SK-N-SH treated with all-trans-retinoic acid at 6 μM for 48 hours (cell line): ENCODE measurements around the gene AUTS2.

Experiments used
- ATAC-seq: fragments of 200-7000 bp; cut with Tn5 transposase; 3 replicates; pipeline ENCODE4 v1.9.1; 2020; ENCODE audit warnings: mild to moderate bottlenecking, moderate library complexity
- ARNTL ChIP-seq: fragments of 450-650 bp; formaldehyde crosslinking; IDR thresholded peaks from 2 replicates; pipeline ENCODE4 v1.5.0; 2020; ENCODE audit warnings: low read depth, mild to moderate bottlenecking, moderate library complexity, borderline replicate concordance
- BACH2 ChIP-seq: fragments of 250-450 bp; sonication (Bioruptor Pico); IDR thresholded peaks from 2 replicates; pipeline ENCODE4 v1.9.0; 2021; ENCODE audit warnings: mild to moderate bottlenecking, borderline replicate concordance
- CREB5 ChIP-seq: fragments of 250-450 bp; sonication (Bioruptor Pico); IDR thresholded peaks from 2 replicates; pipeline ENCODE4 v1.5.1; 2020; ENCODE audit warnings: low read depth, mild to moderate bottlenecking, moderate library complexity
- CSDC2 ChIP-seq: fragments of 250-450 bp; sonication (Bioruptor Pico); IDR thresholded peaks from 2 replicates; pipeline ENCODE4 v1.5.0; 2020; ENCODE audit warnings: mild to moderate bottlenecking, moderate library complexity
- ESRRG ChIP-seq: fragments of 250-450 bp; sonication (Bioruptor Pico); IDR thresholded peaks from 2 replicates; pipeline ENCODE4 v1.6.1; 2021; ENCODE audit warnings: mild to moderate bottlenecking
- ISL1 ChIP-seq: fragments of 250-450 bp; sonication (Bioruptor Pico); IDR thresholded peaks from 2 replicates; pipeline ENCODE4 v2.1.2; 2022; ENCODE audit warnings: mild to moderate bottlenecking, moderate library complexity
- PATZ1 ChIP-seq: fragments of 250-450 bp; sonication (Bioruptor Pico); IDR thresholded peaks from 2 replicates; pipeline ENCODE4 v1.8.0; 2020; ENCODE audit warnings: mild to moderate bottlenecking, moderate library complexity, borderline replicate concordance
- POU6F1 ChIP-seq: fragments of 250-450 bp; sonication (Bioruptor Pico); IDR thresholded peaks from 2 replicates; pipeline ENCODE4 v1.8.0; 2021; ENCODE audit warnings: low read depth, mild to moderate bottlenecking, moderate library complexity, borderline replicate concordance
- PPARA ChIP-seq: fragments of 250-450 bp; sonication (Bioruptor Pico); IDR thresholded peaks from 2 replicates; pipeline ENCODE4 v1.5.0; 2020; ENCODE audit warnings: mild to moderate bottlenecking, borderline replicate concordance
- TCF4 ChIP-seq: fragments of 250-450 bp; sonication (Bioruptor Pico); IDR thresholded peaks from 2 replicates; pipeline ENCODE4 v1.8.0; 2021; ENCODE audit warnings: mild to moderate bottlenecking, moderate library complexity, borderline replicate concordance
- TOX ChIP-seq: fragments of 250-450 bp; sonication (Bioruptor Pico); IDR thresholded peaks from 2 replicates; pipeline ENCODE4 v1.8.0; 2021; ENCODE audit warnings: mild to moderate bottlenecking, moderate library complexity, borderline replicate concordance
- TSHZ2 ChIP-seq: fragments of 250-450 bp; sonication (Bioruptor Pico); IDR thresholded peaks from 2 replicates; pipeline ENCODE4 v1.5.0; 2020; ENCODE audit warnings: mild to moderate bottlenecking, moderate library complexity
- ZC3H10 ChIP-seq: fragments of 250-450 bp; sonication (Bioruptor Pico); IDR thresholded peaks from 2 replicates; pipeline ENCODE4 v1.5.1; 2021; ENCODE audit warnings: mild to moderate bottlenecking, moderate library complexity
- ZFP30 ChIP-seq: fragments of 450-650 bp; formaldehyde crosslinking; IDR thresholded peaks from 2 replicates; pipeline ENCODE4 v1.5.0; 2022; ENCODE audit warnings: mild to moderate bottlenecking, moderate library complexity
- ZNF565 ChIP-seq: fragments of 450-650 bp; formaldehyde crosslinking; conservative IDR thresholded peaks from 2 replicates; pipeline ENCODE4 v1.5.0; 2020; ENCODE audit warnings: low read depth, mild to moderate bottlenecking, moderate library complexity
- ZNF70 ChIP-seq: fragments of 450-650 bp; formaldehyde crosslinking; IDR thresholded peaks from 2 replicates; pipeline ENCODE4 v1.5.0; 2020; ENCODE audit warnings: mild to moderate bottlenecking, moderate library complexity

The AUTS2 gene

GRCh38 chr7:70477036-70478010 lies 879.0 kb downstream of the AUTS2 start:
- ATAC-seq: peak; percentile 52
- no peak for TF ChIP-seq ARNTL
- no peak for TF ChIP-seq BACH2
- no peak for TF ChIP-seq TSHZ2 (CRISPR knock-in tag)
- 0 out of 2 replicates have a peak, but pooled peaks have one; percentile 33 for TF ChIP-seq ZC3H10 (CRISPR knock-in tag)
- no peak for TF ChIP-seq PPARA (CRISPR knock-in tag)
- TF ChIP-seq CREB5 (CRISPR knock-in tag): peak; percentile 77; the same call in 1 of the 2 replicates
- no peak for TF ChIP-seq CSDC2 (CRISPR knock-in tag)
- no peak for TF ChIP-seq TOX
- peak; percentile 86 for TF ChIP-seq ISL1 (CRISPR knock-in tag)
- TF ChIP-seq ESRRG (CRISPR knock-in tag): no peak
- no peak for TF ChIP-seq ZFP30 (CRISPR knock-in tag)
- 0 out of 2 replicates have a peak, but pooled peaks have one; percentile 32 for TF ChIP-seq PATZ1 (CRISPR knock-in tag)

- no peak for TF ChIP-seq TOX
- TF ChIP-seq ZNF565 (CRISPR knock-in tag): no peak
- TF ChIP-seq ESRRG (CRISPR knock-in tag): no peak
- no peak for TF ChIP-seq TSHZ2 (CRISPR knock-in tag)
- no peak for TF ChIP-seq ZNF70 (CRISPR knock-in tag)
- no peak for TF ChIP-seq ZFP30 (CRISPR knock-in tag)
- no peak for TF ChIP-seq TCF4
- TF ChIP-seq POU6F1 (CRISPR knock-in tag): no peak
- ATAC-seq: no peak
Measured at GRCh38 chr7:70479153-70480021, 881.1 kb downstream of the AUTS2 start.
